GM18520 (cell line): ENCODE measurements around the gene DCAF10.
"Not testable (repeated sequence)": the region's sequence is repeated elsewhere in the genome, so short reads cannot be mapped to it uniquely, and the experiment has no call there.

Source experiments
- ATAC-seq: cut with Tn5 transposase; IDR thresholded peaks from one replicate; pipeline ENCODE4 v1.9.1; 2021; ENCODE audit not compliant: unreplicated experiment

DCAF10 gene

GRCh38 chr9:37790096-37790495 is 10.5 kb upstream of the DCAF10 start:
- no peak for ATAC-seq

DNA sequence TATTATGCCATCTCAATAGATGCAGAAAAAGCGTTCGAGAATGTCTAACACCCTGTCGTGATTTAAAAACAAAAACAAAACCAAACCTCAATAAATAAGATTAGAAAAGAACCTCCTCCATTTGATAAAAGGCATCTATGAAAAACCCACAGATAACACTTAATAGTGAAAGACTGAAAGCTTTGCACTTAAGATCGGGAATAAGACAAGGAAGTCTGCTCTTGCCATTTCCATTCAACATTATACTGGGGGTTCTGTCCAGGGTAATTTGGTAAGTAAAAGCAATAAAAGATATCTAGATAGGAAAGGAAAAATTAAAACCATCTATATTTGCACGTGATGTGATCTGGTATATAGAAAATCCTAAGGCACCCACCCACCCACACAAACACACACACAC is 8.5 kb upstream of the DCAF10 start:
- no peak for ATAC-seq

- ATAC-seq, result no peak
Observed at GRCh38 chr9:37796232-37796631, 4.4 kb upstream of the DCAF10 start.

- ATAC-seq, result no peak
Observed at GRCh38 chr9:37798677-37799076, 1.9 kb upstream of the DCAF10 start.

DNA sequence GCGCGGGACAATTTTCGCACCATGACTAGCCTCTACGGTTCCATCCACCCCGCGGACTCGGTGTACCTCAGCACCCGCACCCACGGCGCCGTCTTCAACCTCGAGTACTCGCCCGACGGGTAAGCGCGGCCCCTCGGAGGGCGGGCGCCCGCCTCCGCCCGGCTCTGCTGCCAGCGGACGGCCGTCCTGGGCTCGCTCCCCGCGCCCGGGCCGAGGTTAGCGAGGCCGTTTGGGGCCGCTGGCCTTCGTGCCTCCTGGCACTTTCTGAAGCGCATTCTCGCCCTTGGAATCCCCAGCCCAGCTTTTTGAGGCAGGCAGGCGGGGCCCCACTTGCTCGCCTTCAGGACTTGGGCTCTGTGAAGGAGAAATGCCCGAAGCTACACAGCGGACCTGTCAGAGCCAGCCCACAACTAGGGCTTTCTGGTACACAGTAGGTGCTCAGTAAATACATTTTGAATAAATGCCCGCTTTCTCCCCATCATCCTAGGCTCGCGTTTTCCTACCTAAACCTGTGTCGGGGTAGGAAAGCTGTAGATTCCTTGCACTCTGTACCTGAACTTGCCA is 772 bp downstream of the DCAF10 start:
- ATAC-seq, result peak; percentile 19

DNA sequence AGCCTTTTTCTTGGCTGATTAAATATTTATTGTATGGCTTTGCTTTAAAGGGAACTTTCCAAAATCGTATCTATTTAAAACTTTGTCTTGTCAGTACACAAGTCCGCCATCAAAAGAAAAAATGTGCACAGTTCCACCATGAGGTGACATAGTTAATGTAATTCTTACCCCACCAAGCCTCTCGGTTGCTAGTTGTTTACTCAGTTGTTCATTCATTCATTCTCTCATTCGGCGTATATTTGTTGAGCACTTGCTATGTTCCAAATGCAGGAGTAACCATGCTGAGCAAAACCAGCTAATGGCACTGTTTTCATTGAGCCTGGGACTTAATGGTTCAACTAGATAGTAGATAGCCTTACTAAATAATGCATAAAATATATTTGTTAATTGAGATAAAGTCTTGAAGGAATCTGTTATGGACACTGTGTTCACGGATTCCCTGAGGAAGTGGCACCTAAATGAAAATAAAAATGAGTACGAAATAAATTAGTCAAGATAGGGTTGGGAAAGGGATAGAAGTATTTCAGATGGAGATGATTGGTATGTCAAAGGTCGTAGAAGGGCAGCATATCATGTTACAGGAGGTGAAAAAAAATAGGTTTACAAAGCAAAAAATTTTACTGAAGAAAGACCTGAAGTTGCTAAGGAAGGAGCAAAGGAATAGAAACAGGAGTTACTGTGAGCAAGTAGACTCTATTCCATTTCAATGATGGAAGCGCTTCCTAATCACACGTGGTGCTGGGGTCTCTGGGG is 1.5 kb downstream of the DCAF10 start:
- ATAC-seq, result no peak

- ATAC-seq, result no peak
Observed at GRCh38 chr9:37806271-37806670, 5.7 kb downstream of the DCAF10 start.

GRCh38 chr9:37809676-37810075 is 9.1 kb downstream of the DCAF10 start:
- ATAC-seq, result not testable (repeated sequence)

- no peak for ATAC-seq
Observed at GRCh38 chr9:37811906-37812476, 11.4 kb downstream of the DCAF10 start.

GRCh38 chr9:37812773-37813379 is 12.3 kb downstream of the DCAF10 start:
- ATAC-seq, result no peak

GRCh38 chr9:37818849-37819248 is 18.3 kb downstream of the DCAF10 start:
- no peak for ATAC-seq

DNA sequence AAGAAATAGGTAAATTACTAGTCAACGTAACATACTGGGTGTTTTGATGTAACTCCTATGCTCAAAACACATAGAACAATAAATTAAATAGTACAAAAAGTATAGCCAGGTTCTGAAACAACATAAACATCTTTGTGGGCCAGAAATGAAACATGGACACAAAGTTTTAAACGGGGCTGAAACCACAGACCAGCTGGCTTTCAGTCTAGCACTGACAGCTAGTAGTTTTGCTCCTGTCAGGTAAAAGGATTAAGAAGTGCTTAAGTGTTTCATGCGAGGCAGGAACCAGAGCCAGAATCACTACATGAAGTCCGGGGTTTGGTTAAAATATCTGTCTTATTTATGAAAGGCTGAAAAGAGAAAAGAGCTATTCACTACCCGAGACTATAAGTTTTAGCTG is 19.5 kb downstream of the DCAF10 start:
- ATAC-seq, result no peak

DNA sequence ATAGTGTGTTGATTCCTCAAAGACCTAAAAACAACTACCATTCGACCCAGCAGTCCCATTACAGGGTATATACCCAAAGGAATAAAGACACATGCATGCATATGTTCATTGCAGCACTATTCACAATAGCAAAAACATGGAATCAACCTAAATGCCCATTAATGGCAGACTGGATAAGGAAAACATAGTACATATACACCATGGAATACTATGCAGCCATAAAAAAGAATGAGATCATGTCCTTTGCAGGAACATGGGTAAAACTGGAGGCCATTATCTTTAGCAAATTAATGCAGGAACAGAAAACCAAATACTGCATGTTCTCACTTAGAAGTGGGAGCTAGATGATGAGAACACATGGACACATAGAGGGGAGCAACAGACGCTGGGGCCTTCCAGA is 24.6 kb downstream of the DCAF10 start:
- not testable (repeated sequence) for ATAC-seq

GRCh38 chr9:37827483-37828165 is 27.0 kb downstream of the DCAF10 start:
- ATAC-seq, result no peak

- no peak for ATAC-seq
Observed at GRCh38 chr9:37835821-37836220, 35.2 kb downstream of the DCAF10 start.

DNA sequence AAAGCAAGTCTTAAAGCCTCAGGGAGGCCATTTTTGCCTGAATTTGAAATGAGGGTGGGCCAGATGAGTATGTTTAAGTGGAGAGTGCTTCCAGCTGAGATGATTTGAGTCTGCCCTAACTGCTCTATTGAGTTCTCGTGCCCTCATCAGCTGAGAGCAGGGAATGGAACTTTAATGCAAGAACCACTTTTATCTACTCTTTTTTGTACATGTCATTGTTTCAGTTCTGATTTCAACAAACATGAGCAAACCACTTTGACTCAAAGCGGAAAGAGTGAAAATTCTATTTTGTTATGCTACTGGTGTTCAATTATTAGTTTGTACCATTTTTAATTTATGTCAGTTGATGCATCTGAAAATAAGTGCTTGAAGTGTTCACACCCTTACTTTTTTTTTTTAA is 35.8 kb downstream of the DCAF10 start:
- ATAC-seq, result no peak

DNA sequence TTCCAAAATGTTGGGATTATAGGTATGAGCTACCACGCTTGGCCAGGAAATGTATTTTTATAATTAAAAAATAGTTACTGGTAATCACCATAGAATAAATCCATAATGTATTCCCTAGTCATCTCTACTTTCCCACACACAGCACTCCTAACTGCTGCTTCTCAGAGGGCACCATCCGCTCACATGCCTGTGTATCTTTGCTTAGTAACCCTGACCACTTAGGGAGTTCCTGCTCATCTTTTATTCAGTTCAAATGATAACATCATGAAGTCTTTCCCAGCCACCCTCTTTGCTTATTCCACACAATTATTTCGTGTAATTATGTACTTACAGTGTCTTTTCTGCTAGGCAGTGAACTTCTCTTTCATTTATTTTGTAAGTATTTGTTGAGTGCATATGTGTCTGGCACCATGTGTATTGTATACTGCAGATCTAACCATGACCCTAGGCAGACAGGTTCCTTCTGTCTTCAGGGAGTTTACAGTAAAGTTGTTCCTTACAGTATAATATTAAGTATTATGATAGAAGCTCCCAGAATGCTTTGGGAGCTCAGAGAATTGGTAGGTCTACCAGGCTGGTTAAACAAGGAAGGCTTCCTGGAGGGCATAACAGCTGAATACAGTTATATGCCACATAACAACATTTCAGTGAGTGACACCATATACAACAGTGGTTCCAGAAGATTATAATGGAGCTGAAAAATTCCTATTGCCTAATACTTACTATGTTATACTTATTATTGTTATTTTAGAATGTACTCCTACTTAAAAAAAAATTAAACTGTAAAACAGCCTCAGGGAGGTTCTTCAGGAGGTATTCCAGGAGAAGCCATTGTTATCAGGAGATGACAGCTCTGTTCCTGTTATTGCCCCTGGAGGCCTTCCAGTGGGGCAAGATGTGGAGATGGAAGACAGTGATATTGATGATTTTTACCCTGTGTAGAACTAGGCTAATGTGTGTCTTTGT is 39.2 kb downstream of the DCAF10 start:
- no peak for ATAC-seq

DNA sequence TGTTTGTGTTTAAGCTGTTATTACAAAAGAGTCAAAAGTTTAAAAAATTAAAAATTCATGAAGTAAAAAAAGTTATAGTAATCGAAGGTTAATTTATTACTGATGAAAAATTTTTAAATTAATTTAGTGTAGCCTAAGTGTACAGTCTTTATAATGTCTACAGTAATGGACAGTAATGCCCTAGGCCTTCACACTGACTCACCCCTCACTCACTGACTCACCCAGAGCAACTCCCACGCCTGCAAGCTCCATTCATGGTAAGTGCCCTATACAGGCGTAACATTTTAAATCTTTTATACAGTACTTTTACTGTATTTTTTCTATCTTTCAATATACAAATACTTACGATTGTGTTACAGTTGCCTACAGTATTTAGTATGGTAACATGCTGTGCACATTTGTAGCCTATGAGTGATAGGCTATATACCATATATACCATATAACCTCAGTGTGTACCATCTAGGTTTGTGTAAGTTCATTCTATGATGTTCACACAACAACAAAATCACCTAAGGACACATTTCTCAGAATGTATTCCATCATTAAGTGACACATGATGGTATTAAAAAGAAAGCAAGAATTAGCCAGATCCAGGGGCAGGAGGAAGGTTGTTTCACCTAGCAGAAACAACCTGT is 40.1 kb downstream of the DCAF10 start:
- no peak for ATAC-seq

GRCh38 chr9:37852222-37852621 is 51.6 kb downstream of the DCAF10 start:
- ATAC-seq, result no peak

GRCh38 chr9:37856551-37856950 is 56.0 kb downstream of the DCAF10 start:
- ATAC-seq, result no peak
